Activated CD8-positive, alpha-beta memory T cell treated with anti-CD3 and anti-CD28 coated beads for 36 hours (primary cell): ENCODE measurements around the gene TNFRSF21. TPM values are rescaled to one million over a fixed set of nuclear protein-coding genes. Genes with fewer than 3 reads are reported as not detected.

ENCODE experiments used
- CTCF ChIA-PET: fragments of 350-600 bp; sonication (Branson Sonifier 250); formaldehyde crosslinking; loops from one replicate; lab custom pipeline; 2021; ENCODE audit warnings: antibody characterized with exemption; lab: Charles Lee
- POLR2A ChIA-PET: fragments of 350-600 bp; sonication (Branson Sonifier 250); formaldehyde crosslinking; loops from one replicate; lab custom pipeline; 2021; ENCODE audit warnings: antibody characterized with exemption; lab: Charles Lee
- total RNA-seq, 2 experiments: library from RNA; stranded (reverse); gene quantifications; one replicate each; pipeline ENCODE4 v1.2.3, GENCODE V29; 2021

The TNFRSF21 gene
- total RNA-seq, 2 experiments from 2014 or later: 2.0 to 2.3 TPM

DNA sequence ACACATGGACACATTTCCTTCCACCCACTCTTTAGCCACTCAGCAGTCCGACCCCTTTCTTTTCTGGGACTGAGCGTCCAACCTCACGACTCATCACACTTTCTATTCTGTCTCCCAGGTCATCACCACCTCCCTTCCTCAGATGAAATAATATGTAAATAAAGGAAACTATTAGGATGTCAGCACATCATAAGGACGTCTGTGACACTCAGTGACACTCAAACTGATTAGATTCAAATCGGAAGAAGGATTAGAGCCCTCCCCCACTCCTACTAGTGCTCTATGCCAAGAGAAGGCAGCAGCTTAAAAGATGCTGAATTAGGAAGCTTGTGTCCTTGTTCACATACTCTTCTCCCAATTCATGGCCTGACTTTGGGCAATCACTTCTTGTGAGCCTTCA, 113.6 kb downstream of the TNFRSF21 start:
- POLR2A ChIA-PET: no interaction called here
- CTCF ChIA-PET: no interaction called here

DNA sequence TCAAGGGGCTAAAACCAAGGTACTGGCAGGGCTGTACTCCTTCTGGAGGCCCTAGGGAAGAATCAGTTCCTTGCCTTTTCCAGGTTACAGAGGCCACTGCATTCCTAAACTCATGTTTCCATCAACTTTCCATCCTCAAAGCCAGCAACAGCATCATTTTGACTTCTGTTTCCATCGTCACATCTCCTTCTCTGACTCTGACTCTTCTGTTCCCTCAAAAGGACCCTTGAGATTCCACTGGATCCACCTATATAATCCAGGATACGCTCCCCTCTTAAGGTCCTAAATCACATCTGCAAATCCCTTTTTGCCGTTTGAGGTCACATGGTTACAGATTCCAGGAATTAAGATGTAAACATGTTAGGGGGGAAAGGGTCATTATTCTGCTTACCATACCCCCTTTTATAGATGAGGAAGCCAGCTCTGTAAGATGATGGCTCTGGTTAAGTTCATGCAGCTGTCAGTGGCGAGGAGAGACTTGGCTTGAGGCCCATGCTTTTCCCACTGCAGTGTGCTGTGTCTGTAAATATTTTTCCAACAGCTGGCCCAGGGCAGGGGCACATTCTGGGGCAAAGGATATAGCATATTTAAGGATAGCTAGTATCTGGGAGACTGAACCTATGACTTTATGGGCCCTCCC, 114.6 kb downstream of the TNFRSF21 start:
- ChIA-PET CTCF (no interaction called here), POLR2A (interaction anchor here (0.5 kb wide), 1 partner anchor 52 kb away, joined by 4 read pairs; no protein-coding TSS in a partner anchor)

DNA sequence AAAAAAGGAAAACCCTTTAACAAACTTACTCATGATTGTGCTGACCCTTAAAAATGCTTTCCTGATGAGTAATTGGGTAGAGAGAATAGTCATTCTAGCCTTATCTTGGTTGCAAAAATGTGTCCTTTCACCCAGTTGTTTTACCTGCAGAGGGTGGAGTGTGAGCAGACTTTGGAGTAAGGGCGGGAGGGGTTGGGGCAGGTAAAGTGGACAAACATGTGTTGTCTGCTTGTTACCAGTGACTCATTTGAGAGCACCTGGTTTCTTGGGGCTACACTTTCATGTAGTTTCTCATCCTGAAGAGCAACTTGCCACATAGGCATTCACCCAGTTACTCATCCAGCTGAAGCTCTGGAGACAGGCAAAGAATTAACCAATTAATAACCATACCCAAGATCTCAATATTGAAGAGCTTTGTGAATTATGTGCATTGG, 121.1 kb downstream of the TNFRSF21 start:
- ChIA-PET CTCF (no interaction called here), POLR2A (no interaction called here)

DNA sequence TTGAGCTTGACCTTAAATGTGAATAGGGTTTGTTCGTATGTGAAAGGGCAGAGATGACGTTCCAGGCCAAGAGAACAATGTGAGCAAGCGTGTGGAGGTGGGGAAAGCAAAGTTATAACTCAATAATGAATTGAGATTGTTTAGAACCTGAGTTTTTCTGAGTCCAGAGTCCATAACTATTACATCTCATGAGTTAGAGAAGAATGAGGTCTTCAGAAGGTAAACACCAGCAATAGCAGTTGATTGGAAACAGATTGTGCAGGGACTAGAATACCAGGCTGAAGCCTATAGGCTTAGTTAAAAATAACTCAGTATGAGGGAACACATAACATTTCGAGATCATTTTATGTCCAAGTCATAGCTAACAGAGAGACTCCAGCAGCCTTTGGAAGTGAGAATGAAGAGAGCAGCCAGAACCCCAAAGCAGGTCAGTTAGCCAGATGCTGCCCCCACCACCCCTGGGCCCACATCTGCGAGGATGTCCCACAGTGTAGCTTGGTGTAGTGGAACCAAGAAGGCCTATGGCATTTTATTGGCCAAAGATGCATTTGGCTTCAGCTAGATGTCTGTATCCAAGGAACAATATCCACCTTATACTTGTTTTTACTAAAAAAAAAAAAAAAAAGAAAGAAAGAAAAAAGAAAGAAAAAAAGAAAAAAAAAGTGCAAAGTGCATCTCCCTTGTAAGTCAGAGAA, 121.7 kb downstream of the TNFRSF21 start:
- ChIA-PET POLR2A (no interaction called here), CTCF (no interaction called here)

DNA sequence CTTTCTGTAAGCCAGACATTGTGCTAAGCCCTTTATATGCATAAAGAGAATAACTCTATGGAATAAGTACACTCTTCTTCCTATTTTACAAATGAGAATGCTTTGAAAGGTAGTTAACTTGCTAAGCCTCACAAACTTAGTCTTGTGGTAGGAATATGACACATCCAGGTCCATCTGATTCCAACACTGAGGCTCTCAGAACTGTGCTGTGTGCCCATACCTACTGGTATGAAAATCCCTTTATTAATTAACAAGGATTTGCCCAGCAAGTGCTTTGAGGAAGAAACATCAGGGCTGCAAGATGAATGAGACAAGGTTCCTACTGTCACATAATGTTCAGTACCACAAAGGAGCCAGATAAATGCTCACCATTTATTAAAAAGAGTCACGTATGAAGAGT, 122.6 kb downstream of the TNFRSF21 start:
- ChIA-PET CTCF (no interaction called here), POLR2A (no interaction called here)

DNA sequence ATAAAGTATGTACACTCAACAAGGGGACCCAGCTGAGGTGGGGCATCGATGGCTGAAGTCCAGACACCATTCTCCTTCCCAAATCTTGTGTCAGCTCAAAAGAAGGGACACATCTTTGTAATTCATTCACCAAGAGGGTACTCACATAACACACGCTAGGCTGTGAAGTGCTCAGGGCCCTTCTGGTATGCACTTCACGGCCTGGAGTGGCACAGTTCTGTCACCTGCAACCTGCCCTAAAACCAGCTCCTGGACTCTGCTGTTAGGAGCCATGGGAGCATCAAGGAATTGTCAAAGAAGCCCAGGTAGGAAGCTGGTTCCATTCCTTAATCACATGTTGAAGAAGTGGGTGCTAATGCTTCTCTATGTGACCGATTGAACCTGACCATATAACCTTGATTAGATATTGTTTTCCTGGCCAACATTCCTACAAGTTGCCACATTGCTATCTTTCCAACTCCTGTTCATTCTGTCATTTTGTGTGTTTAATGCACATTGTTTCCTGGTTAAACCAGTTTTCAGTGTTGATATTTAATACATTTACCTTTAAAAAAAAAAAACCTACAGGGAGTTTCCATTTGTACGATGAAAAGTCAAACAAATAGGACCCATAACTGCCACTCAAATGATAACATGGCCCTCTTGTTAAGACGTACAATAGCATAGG, 127.3 kb downstream of the TNFRSF21 start:
- CTCF ChIA-PET: no interaction called here

DNA sequence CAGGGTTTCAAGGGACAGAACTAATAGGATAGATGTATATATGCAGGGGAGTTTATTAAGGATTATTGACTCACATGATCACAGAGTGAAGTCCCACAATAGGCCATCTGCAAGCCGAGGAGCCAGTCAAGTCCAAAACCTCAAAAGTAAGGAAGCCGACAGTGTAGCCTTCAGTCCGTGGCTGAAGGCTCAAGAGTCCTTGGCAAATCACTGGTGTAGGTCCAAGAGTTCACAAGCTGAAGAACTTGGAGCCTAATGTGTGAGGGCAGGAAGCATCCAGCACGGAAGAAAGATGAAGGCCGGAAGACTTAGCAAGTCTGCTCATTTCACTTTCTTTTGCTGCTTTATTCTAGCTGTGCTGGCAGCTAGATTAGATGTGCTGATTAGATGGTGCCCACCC, 128.0 kb downstream of the TNFRSF21 start:
- ChIA-PET POLR2A (no interaction called here), CTCF (no interaction called here)

More for the DNA sequence above, 127.3 kb downstream of the TNFRSF21 start:
- POLR2A ChIA-PET: no interaction called here

Other genes starting within 250 kb of the TNFRSF21 start
- gene CD2AP, start 167.9 kb upstream of the TNFRSF21 start, total RNA-seq: 10 to 100 TPM; 28.6 to 29.3 TPM